Right lobe of liver (tissue), 4 donors: ENCODE data around the gene TPM2.

Source experiments
- CTCF ChIP-seq, 4 donors: fragments of 200-600 bp in 3 of 4; fragments of 450-650 bp in 1 of 4; IDR thresholded peaks; one replicate each; pipeline versions ENCODE4 v1.5.1 to v1.8.0; 2016 to 2022; ENCODE audit warnings: antibody characterized with exemption in 4 of 4, mild to moderate bottlenecking in 2 of 4
- POLR2A ChIP-seq: fragments of 450-650 bp; IDR thresholded peaks from one replicate; pipeline ENCODE4 v1.6.1; 2017; ENCODE audit warnings: antibody characterized with exemption, mild to moderate bottlenecking
- donor health status: DM: no; HTN: no; CAD: no.
- donor health status: DM: no; HTN: no; CAD: no.
- donor health status: DM: no; HTN: yes; CAD: no.

GRCh38 chr9:35674025-35674361, 15.7 kb downstream of the TPM2 start:
- TF ChIP-seq POLR2A, result no peak
- no peak for TF ChIP-seq CTCF (IDR thresholded peaks at IDR 0.05)
